ENCODE data around the gene ADAMTS18. TPM values are rescaled to one million over a fixed set of nuclear protein-coding genes. Genes with fewer than 3 reads are reported as not detected.

Gene ADAMTS18
- total RNA-seq, 1 experiment from 2014 or later: not detected

GRCh38 chr16:77408607-77409006 is 26.2 kb downstream of the ADAMTS18 start:
- DNase-seq (ENCODE audit: low read depth, low spot score): no peak
- in situ Hi-C loops (cut with HindIII; ENCODE audit: low pct_unique_long_range_greater_than_20kb, low sequenced_read_pairs): no loop called here

DNA sequence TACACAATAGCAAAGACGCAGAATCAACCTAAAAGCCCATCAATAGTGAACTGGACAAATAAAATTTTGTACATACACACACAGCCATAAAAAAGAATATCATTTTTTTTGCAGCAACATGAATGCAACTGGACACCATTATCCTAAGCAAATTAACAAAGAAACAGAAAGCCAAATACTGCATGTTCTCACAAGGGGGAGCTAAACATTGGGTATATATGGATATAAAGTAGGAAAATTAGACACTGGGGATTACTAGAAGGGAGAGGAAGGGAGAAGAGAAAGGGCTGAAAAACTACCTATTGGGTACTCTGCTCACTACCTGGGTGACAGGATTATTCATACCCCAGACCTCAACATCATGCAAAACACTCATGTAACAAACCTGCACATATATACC is 28.2 kb downstream of the ADAMTS18 start:
- in situ Hi-C loops (cut with HindIII; ENCODE audit: low pct_unique_long_range_greater_than_20kb, low sequenced_read_pairs): no loop called here
- DNase-seq (ENCODE audit: low read depth, low spot score): peak; percentile 44

GRCh38 chr16:77404775-77405174 is 30.1 kb downstream of the ADAMTS18 start:
- DNase-seq (ENCODE audit: low read depth, low spot score): no peak
- in situ Hi-C loops (cut with HindIII; ENCODE audit: low pct_unique_long_range_greater_than_20kb, low sequenced_read_pairs): no loop called here

DNA sequence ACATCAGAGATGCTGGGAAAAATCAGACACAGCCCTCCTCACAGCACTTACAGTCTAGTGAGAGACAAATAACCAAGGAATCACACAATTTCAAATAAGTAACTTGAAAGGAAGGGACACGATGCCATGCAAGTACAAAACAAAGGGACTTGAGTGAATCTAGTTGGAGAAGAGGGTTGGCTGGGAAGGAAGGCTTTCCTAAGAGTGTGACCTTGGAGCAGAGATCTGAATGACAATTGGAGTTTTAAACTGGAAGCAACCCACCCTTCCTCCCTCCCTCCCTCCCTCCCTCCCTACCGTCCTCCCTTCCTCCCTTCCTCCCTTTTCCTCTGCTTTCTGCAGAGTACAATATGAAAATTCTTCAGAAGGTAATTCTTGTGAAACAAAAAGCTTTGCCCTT is 31.1 kb downstream of the ADAMTS18 start:
- DNase-seq (ENCODE audit: low read depth, low spot score): no peak
- in situ Hi-C loops (cut with HindIII; ENCODE audit: low pct_unique_long_range_greater_than_20kb, low sequenced_read_pairs): no loop called here

DNA sequence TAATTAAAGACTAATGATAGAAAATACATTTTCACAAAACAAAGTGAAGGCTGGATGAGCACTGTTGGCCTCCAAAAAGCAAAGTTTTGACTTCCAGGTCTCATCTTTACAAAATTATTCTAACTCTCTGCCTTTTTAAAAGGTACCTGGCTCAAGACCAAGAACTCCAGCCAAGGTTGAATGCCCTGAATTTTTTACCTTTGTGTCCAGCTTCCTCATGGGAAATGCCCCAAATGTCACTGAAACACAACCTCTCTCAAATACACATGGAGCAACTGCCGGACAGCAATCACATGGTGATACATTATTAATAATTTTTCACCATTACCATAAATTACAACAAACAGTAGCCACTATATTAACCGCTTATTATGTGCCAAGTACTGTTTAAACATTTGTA is 32.2 kb downstream of the ADAMTS18 start:
- in situ Hi-C loops (cut with HindIII; ENCODE audit: low pct_unique_long_range_greater_than_20kb, low sequenced_read_pairs): no loop called here
- no peak for DNase-seq (ENCODE audit: low read depth, low spot score)

DNA sequence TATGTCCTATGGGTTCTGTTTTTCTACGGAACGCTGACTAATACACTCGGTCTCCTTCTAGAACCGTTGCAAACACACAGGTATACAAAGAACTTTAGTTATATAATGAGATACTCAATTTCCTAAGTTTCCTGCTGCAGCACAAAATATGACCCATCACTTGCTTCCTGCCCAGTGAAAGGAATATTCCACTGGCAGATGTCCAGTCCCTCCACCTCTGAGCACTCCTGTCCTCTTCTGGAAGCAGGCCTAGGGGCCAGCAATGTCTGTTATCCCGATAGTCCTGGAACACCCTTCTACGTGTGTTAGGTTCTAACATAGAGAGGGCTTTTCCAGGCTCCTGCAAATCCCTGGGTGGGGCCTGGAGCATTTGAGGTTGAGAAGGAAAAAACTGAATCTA is 32.7 kb downstream of the ADAMTS18 start:
- in situ Hi-C loops (cut with HindIII; ENCODE audit: low pct_unique_long_range_greater_than_20kb, low sequenced_read_pairs): no loop called here
- no peak for DNase-seq (ENCODE audit: low read depth, low spot score)

- in situ Hi-C loops (cut with HindIII; ENCODE audit: low pct_unique_long_range_greater_than_20kb, low sequenced_read_pairs): no loop called here
- DNase-seq (ENCODE audit: low read depth, low spot score): no peak
Observed at GRCh38 chr16:77399546-77399945, 35.3 kb downstream of the ADAMTS18 start.

DNA sequence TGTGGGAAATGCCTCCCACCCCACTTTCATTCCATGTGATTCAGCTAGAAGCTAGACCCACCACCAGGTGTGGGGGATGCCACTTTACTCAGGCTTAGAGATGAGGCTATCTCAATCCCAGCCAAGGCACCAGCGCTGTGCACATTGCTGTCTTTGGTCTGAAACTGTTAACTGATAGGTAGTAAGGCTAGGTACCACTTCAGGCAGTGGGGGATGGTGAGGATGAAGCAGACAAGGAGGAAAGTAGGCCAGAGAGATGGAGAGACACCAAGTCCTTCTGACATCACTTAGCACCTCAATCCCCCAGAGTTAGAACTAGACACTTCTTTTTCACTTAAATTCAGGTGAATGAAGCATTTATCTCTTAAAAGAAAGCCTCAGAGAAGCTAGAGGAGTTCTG is 35.8 kb downstream of the ADAMTS18 start:
- no peak for DNase-seq (ENCODE audit: low read depth, low spot score)
- in situ Hi-C loops (cut with HindIII; ENCODE audit: low pct_unique_long_range_greater_than_20kb, low sequenced_read_pairs): no loop called here

DNA sequence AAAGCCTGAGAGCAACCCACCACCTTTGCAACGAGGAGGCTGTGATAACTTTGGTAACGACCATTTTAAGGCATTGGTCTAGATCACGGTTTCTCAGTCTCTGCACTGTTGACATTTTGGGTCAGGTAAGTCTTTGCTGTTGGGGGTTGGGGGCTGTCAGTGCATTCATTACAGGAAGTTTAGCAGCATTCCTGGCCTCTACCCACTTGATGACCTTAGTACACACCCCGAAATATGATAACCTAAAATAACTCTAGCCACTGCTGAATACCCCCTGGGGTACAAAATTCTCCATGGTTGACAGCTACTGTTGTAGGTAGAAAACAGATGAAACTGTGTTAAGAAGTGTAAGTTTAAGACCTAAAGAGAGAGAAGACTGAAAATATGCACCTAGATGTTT is 36.3 kb downstream of the ADAMTS18 start:
- DNase-seq (ENCODE audit: low read depth, low spot score): no peak
- in situ Hi-C loops (cut with HindIII; ENCODE audit: low pct_unique_long_range_greater_than_20kb, low sequenced_read_pairs): no loop called here

GRCh38 chr16:77396461-77396860 is 38.4 kb downstream of the ADAMTS18 start:
- no peak for DNase-seq (ENCODE audit: low read depth, low spot score)
- in situ Hi-C loops (cut with HindIII; ENCODE audit: low pct_unique_long_range_greater_than_20kb, low sequenced_read_pairs): no loop called here

GRCh38 chr16:77394699-77395098 is 40.1 kb downstream of the ADAMTS18 start:
- in situ Hi-C loops (cut with HindIII; ENCODE audit: low pct_unique_long_range_greater_than_20kb, low sequenced_read_pairs): no loop called here

DNA sequence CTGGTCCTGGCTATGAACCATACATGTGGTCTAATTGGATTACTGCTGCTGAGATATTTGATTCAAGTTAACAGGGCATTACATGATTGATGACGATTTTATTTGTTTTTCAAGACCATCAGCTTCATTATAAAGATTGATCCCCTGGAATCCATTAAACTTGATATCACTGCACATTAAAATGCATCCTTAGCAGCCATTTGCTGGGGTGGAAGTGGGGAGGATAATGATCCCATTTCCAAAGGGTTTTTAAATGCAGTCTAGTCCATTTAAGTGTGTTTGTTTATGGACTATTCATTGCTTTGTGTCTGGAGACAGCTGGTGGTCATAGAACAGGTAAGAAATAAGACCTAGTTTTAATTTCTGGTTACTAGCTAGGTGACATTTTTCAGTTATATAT is 40.9 kb downstream of the ADAMTS18 start:
- in situ Hi-C loops (cut with HindIII; ENCODE audit: low pct_unique_long_range_greater_than_20kb, low sequenced_read_pairs): no loop called here
- no peak for DNase-seq (ENCODE audit: low read depth, low spot score)

More at GRCh38 chr16:77394699-77395098, 40.1 kb downstream of the ADAMTS18 start:
- DNase-seq (ENCODE audit: low read depth, low spot score): no peak

- in situ Hi-C loops (cut with HindIII; ENCODE audit: low pct_unique_long_range_greater_than_20kb, low sequenced_read_pairs): no loop called here
- DNase-seq (ENCODE audit: low read depth, low spot score): no peak
Observed at GRCh38 chr16:77387815-77388209, 47.0 kb downstream of the ADAMTS18 start.

- DNase-seq (ENCODE audit: low read depth, low spot score): no peak
- in situ Hi-C loops (cut with HindIII; ENCODE audit: low pct_unique_long_range_greater_than_20kb, low sequenced_read_pairs): no loop called here
Observed at GRCh38 chr16:77386831-77387814, 47.7 kb downstream of the ADAMTS18 start.

- DNase-seq (ENCODE audit: low read depth, low spot score): no peak
- in situ Hi-C loops (cut with HindIII; ENCODE audit: low pct_unique_long_range_greater_than_20kb, low sequenced_read_pairs): no loop called here
Observed at GRCh38 chr16:77385481-77385880, 49.4 kb downstream of the ADAMTS18 start.

DNA sequence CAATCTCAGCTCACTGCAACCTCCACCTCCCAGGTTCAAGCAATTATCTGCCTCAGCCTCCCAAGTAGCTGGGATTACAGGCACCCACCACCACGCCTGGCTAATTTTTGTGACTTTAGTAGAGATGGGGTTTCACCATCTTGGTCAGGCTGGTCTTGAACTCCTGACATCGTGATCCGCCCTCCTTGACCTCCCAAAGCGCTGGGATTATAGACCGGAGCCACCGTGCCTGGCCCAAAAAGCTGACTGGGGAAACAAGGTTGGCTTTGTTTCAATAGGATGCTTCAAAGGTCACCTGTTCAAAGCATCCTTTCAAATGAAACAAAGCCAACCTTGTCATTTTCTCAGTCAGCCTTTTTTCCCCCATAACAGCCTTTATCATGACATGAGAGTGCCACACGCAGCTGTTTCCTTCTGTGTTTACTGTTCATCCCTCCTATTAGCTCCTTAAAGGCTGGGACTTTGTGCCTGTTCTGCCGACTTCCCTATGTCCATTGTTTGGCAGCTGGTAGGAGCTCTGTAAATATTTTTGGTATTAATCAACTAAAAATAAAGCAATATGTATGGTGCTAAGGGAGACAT is 51.1 kb downstream of the ADAMTS18 start:
- in situ Hi-C loops (cut with HindIII; ENCODE audit: low pct_unique_long_range_greater_than_20kb, low sequenced_read_pairs): no loop called here
- peak; percentile 81 for DNase-seq (ENCODE audit: low read depth, low spot score)

DNA sequence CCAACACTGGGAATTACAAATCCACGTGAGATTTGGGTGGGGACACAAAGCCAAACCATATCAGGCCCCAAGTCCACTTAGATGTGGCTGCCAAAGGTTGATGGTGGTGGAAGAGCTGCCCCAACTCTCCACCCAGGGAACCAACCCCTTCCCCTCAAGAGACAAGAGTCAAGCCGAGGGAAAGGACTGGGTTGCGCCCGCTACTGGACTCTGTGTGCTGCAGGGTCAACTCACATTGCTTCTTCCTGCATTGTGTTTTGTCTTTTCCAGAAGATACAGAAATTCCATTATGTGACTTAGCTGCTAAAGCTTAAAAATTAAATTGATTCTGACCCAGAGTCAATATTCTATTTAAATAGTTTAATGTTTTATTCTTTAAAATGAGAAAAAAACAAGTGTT is 58.5 kb downstream of the ADAMTS18 start:
- peak; percentile 32 for DNase-seq (ENCODE audit: low read depth, low spot score)
- in situ Hi-C loops (cut with HindIII; ENCODE audit: low pct_unique_long_range_greater_than_20kb, low sequenced_read_pairs): no loop called here

GRCh38 chr16:77375396-77375795 is 59.4 kb downstream of the ADAMTS18 start:
- no peak for DNase-seq (ENCODE audit: low read depth, low spot score)

GRCh38 chr16:77374384-77374783 is 60.5 kb downstream of the ADAMTS18 start:
- no peak for DNase-seq (ENCODE audit: low read depth, low spot score)
- in situ Hi-C loops (cut with HindIII; ENCODE audit: low pct_unique_long_range_greater_than_20kb, low sequenced_read_pairs): no loop called here

More at GRCh38 chr16:77375396-77375795, 59.4 kb downstream of the ADAMTS18 start:
- in situ Hi-C loops (cut with HindIII; ENCODE audit: low pct_unique_long_range_greater_than_20kb, low sequenced_read_pairs): no loop called here
